ENCODE data around the gene ACVR1.

Gene ACVR1

GRCh38 chr2:157902692-157903091 lies 26.6 kb upstream of the ACVR1 start (continued):
- TF ChIP-seq ESRRG (CRISPR knock-in tag; IDR thresholded peaks at IDR 0.05) (no peak), OSR1 (CRISPR knock-in tag; IDR thresholded peaks at IDR 0.05) (no peak), SNAI2 (CRISPR knock-in tag; IDR thresholded peaks at IDR 0.05) (no peak), ZNF70 (CRISPR knock-in tag; IDR thresholded peaks at IDR 0.05) (no peak), CREB5 (CRISPR knock-in tag; IDR thresholded peaks at IDR 0.05; ENCODE audit: low read depth) (no peak), ZNF8 (CRISPR knock-in tag; IDR thresholded peaks at IDR 0.05) (no peak)

DNA sequence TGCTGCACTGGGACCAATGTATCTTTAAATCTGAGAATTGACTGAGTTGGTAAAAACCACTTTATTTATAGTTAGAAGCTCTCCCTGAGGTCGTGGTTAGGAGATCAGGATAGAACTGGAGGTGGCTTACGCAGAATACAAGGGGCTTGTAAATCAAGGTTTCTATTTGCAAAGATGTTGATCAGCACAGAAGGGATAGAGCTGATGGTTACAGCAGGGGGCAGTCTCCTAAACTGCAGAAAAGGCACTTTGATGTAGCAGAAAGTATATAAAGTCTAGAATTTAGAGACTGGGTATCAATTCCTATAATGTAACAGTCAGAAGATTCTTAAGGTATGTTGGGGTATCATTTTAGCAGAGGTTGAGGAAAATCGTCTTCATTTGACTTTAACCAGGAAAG lies 25.2 kb upstream of the ACVR1 start:
- TF ChIP-seq, protein P1, sequence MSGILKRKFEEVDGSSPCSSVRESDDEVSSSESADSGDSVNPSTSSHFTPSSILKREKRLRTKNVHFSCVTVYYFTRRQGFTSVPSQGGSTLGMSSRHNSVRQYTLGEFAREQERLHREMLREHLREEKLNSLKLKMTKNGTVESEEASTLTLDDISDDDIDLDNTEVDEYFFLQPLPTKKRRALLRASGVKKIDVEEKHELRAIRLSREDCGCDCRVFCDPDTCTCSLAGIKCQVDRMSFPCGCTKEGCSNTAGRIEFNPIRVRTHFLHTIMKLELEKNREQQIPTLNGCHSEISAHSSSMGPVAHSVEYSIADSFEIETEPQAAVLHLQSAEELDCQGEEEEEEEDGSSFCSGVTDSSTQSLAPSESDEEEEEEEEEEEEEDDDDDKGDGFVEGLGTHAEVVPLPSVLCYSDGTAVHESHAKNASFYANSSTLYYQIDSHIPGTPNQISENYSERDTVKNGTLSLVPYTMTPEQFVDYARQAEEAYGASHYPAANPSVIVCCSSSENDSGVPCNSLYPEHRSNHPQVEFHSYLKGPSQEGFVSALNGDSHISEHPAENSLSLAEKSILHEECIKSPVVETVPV (CRISPR knock-in tag; IDR thresholded peaks at IDR 0.05): no peak
- TF ChIP-seq ZC3H10 (CRISPR knock-in tag; IDR thresholded peaks at IDR 0.05): no peak
- no peak for TF ChIP-seq CREB5 (CRISPR knock-in tag; IDR thresholded peaks at IDR 0.05; ENCODE audit: low read depth)
- no peak for TF ChIP-seq ZNF565 (CRISPR knock-in tag; conservative IDR thresholded peaks at IDR 0.05; ENCODE audit: low read depth)
- no peak for TF ChIP-seq SNAI2 (CRISPR knock-in tag; IDR thresholded peaks at IDR 0.05)
- TF ChIP-seq OSR1 (CRISPR knock-in tag; IDR thresholded peaks at IDR 0.05): no peak
- TF ChIP-seq TCF4 (CRISPR knock-in tag; IDR thresholded peaks at IDR 0.05; ENCODE audit: borderline replicate concordance): no peak
- TF ChIP-seq ZFP30 (CRISPR knock-in tag; IDR thresholded peaks at IDR 0.05): no peak
- no peak for TF ChIP-seq ZNF8 (CRISPR knock-in tag; IDR thresholded peaks at IDR 0.05)
- no peak for TF ChIP-seq ZNF70 (CRISPR knock-in tag; IDR thresholded peaks at IDR 0.05)
- TF ChIP-seq RARB (CRISPR knock-in tag; IDR thresholded peaks at IDR 0.05): no peak
- no peak for TF ChIP-seq ESRRG (CRISPR knock-in tag; IDR thresholded peaks at IDR 0.05)
- TF ChIP-seq GLIS3 (CRISPR knock-in tag; IDR thresholded peaks at IDR 0.05): no peak
- TF ChIP-seq TSHZ2 (CRISPR knock-in tag; IDR thresholded peaks at IDR 0.05): no peak
- ATAC-seq: no peak

DNA sequence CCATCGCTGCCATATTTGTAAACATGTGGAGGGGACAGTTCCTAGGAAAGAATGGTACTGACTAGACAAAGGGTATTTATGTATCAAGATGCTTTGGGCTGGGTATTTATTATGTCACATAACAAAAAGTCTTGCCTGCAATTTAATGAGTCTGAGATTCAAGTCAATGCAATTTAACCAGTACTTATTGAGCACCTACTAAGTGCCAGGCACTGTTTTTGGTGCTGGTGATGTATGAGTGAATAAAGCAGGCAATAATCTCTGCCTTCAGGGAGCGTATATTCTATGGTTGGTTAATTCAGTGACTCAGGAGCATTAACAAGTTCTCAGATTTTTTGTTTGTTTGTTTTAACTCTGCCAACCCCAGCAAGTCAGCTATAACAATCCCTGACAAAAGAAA lies 24.6 kb upstream of the ACVR1 start:
- TF ChIP-seq, protein P2, sequence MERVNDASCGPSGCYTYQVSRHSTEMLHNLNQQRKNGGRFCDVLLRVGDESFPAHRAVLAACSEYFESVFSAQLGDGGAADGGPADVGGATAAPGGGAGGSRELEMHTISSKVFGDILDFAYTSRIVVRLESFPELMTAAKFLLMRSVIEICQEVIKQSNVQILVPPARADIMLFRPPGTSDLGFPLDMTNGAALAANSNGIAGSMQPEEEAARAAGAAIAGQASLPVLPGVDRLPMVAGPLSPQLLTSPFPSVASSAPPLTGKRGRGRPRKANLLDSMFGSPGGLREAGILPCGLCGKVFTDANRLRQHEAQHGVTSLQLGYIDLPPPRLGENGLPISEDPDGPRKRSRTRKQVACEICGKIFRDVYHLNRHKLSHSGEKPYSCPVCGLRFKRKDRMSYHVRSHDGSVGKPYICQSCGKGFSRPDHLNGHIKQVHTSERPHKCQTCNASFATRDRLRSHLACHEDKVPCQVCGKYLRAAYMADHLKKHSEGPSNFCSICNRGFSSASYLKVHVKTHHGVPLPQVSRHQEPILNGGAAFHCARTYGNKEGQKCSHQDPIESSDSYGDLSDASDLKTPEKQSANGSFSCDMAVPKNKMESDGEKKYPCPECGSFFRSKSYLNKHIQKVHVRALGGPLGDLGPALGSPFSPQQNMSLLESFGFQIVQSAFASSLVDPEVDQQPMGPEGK (CRISPR knock-in tag; IDR thresholded peaks at IDR 0.05; ENCODE audit: borderline replicate concordance): no peak
- TF ChIP-seq SNAI2 (CRISPR knock-in tag; IDR thresholded peaks at IDR 0.05): no peak
- ATAC-seq: no peak

- ATAC-seq: no peak
- TF ChIP-seq ZNF8 (CRISPR knock-in tag; IDR thresholded peaks at IDR 0.05): no peak
- TF ChIP-seq POU6F1 (CRISPR knock-in tag; IDR thresholded peaks at IDR 0.05; ENCODE audit: borderline replicate concordance, low read depth): no peak
- TF ChIP-seq TCF4 (CRISPR knock-in tag; IDR thresholded peaks at IDR 0.05; ENCODE audit: borderline replicate concordance): no peak
- TF ChIP-seq ESRRG (CRISPR knock-in tag; IDR thresholded peaks at IDR 0.05): no peak
- TF ChIP-seq ZNF70 (CRISPR knock-in tag; IDR thresholded peaks at IDR 0.05): no peak
- TF ChIP-seq, protein P2 (CRISPR knock-in tag; IDR thresholded peaks at IDR 0.05; ENCODE audit: borderline replicate concordance): no peak
- TF ChIP-seq CSDC2 (CRISPR knock-in tag; IDR thresholded peaks at IDR 0.05): no peak
- TF ChIP-seq GLIS3 (CRISPR knock-in tag; IDR thresholded peaks at IDR 0.05): no peak
- TF ChIP-seq PPARA (CRISPR knock-in tag; IDR thresholded peaks at IDR 0.05; ENCODE audit: borderline replicate concordance): no peak
- TF ChIP-seq OSR1 (CRISPR knock-in tag; IDR thresholded peaks at IDR 0.05): no peak
- TF ChIP-seq ZC3H10 (CRISPR knock-in tag; IDR thresholded peaks at IDR 0.05): no peak
- TF ChIP-seq ZNF565 (CRISPR knock-in tag; conservative IDR thresholded peaks at IDR 0.05; ENCODE audit: low read depth): no peak
Measured at GRCh38 chr2:157900203-157900602, 24.1 kb upstream of the ACVR1 start.

Measured in SK-N-SH treated with all-trans-retinoic acid at 6 μM for 48 hours (cell line).